Measurements from ENCODE around the gene UNC45A.

The UNC45A gene

DNA sequence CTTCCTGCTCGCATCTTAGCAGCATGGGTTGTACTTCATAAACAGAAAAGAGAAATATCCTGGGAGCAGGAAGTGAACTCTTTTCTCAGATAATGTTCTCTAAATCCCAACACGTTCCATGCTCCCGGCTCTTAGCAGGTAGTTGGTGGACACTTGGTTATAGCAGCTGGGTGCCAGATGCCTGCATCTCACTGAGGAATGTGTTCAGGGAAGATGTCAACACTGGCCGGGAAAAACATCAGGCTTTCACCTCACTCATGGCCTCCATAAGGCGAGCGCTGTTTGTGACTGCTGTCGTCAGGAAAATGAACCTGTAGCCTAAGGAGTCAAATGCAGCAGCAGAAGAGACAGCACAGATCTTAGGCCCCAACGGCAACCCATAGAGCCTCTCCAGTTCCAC, 63.7 kb downstream of the UNC45A start:
- Histone ChIP-seq H3K36me3 (ENCODE audit: control insufficient read depth, insufficient read depth, low read length) (peaks cover 57% of the 10 kb centered on the region), H3K9me3 (ENCODE audit: control insufficient read depth, insufficient read depth, low read depth, low read length) (no peaks in the 10 kb centered on the region), H3K27me3 (ENCODE audit: control insufficient read depth, insufficient read depth, low read length) (no peaks in the 10 kb centered on the region), H3K27ac (ENCODE audit: low read depth, low read length) (no peak overlapping the region), H3K4me1 (ENCODE audit: control insufficient read depth, insufficient read depth, low read length) (no peaks in the 10 kb centered on the region), H3K4me3 (ENCODE audit: low read depth, low read length) (no peak overlapping the region), H3K9ac (ENCODE audit: low read length) (no peak overlapping the region)

DNA sequence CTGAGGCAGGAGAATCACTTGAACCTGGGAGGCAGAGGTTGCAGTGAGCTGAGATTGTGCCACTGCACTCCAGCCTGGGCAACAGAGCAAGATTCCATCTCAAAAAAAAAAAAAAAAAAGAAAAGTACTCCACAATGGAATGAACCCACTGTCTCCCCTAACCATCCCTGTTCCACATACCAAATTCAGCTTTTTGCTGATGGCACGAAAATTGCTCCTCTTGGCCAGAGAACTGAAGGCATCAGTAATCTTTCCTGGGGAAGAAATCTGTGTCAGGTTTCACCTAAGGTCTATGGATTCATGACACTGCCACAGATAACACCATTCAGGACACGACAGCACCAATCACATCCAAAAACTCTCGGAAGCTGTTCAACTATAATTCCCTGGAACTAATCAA, 66.1 kb downstream of the UNC45A start:
- Histone ChIP-seq H3K27ac (ENCODE audit: low read depth, low read length) (no peak overlapping the region), H3K4me3 (ENCODE audit: low read depth, low read length) (no peak overlapping the region), H3K27me3 (ENCODE audit: control insufficient read depth, insufficient read depth, low read length) (no peaks in the 10 kb centered on the region), H3K4me1 (ENCODE audit: control insufficient read depth, insufficient read depth, low read length) (no peaks in the 10 kb centered on the region), H3K9me3 (ENCODE audit: control insufficient read depth, insufficient read depth, low read depth, low read length) (no peaks in the 10 kb centered on the region), H3K36me3 (ENCODE audit: control insufficient read depth, insufficient read depth, low read length) (peaks cover 80% of the 10 kb centered on the region), H3K9ac (ENCODE audit: low read length) (no peak overlapping the region)

Measured in HUES6 (cell line).